GM12878 (cell line): ENCODE measurements around the gene FBXL22.

Source experiments
- FOXM1 ChIP-seq: IDR thresholded peaks from 2 replicates; pipeline ENCODE4 v1.6.1; 2012; ENCODE audit warnings: low read depth, mild to moderate bottlenecking, inconsistent platforms, low read length, moderate library complexity
- JUNB ChIP-seq: IDR thresholded peaks from 2 replicates; pipeline ENCODE4 v1.6.1; 2016; ENCODE audit warnings: antibody characterized with exemption, mild to moderate bottlenecking
- ZNF384 ChIP-seq: IDR thresholded peaks from 2 replicates; pipeline ENCODE4 v1.6.1; 2012; ENCODE audit warnings: low read depth, mild to moderate bottlenecking, low read length, improper control_type of control experiment, borderline replicate concordance
- TF ChIP-seq, protein P1 (sequence below): fragments of 450-650 bp; IDR thresholded peaks from 2 replicates; pipeline ENCODE4 v1.6.1; 2016; ENCODE audit warnings: mild to moderate bottlenecking
- TF ChIP-seq, protein P2 (sequence below), 3 experiments: IDR thresholded peaks in 2 of 3; conservative IDR thresholded peaks in 1 of 3; 2 replicates each; pipeline ENCODE4 v1.5.1; 2011; ENCODE audit warnings: low read depth in 3 of 3, low read length in 3 of 3, mild to moderate bottlenecking in 3 of 3, control low read depth in 2 of 3, moderate library complexity in 2 of 3, inconsistent platforms in 1 of 3, mixed read lengths in 1 of 3; ENCODE audit not compliant: control insufficient read depth in 2 of 3, insufficient read depth in 1 of 3; ENCODE audit errors: extremely low read depth in 1 of 3

- TF ChIP-seq FOXM1 (no peak), ZNF384 (no peak), JUNB (no peak)
- TF ChIP-seq, protein P1, sequence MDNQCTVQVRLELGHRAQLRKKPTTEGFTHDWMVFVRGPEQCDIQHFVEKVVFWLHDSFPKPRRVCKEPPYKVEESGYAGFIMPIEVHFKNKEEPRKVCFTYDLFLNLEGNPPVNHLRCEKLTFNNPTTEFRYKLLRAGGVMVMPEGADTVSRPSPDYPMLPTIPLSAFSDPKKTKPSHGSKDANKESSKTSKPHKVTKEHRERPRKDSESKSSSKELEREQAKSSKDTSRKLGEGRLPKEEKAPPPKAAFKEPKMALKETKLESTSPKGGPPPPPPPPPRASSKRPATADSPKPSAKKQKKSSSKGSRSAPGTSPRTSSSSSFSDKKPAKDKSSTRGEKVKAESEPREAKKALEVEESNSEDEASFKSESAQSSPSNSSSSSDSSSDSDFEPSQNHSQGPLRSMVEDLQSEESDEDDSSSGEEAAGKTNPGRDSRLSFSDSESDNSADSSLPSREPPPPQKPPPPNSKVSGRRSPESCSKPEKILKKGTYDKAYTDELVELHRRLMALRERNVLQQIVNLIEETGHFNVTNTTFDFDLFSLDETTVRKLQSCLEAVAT, result no peak
- TF ChIP-seq, protein P2, sequence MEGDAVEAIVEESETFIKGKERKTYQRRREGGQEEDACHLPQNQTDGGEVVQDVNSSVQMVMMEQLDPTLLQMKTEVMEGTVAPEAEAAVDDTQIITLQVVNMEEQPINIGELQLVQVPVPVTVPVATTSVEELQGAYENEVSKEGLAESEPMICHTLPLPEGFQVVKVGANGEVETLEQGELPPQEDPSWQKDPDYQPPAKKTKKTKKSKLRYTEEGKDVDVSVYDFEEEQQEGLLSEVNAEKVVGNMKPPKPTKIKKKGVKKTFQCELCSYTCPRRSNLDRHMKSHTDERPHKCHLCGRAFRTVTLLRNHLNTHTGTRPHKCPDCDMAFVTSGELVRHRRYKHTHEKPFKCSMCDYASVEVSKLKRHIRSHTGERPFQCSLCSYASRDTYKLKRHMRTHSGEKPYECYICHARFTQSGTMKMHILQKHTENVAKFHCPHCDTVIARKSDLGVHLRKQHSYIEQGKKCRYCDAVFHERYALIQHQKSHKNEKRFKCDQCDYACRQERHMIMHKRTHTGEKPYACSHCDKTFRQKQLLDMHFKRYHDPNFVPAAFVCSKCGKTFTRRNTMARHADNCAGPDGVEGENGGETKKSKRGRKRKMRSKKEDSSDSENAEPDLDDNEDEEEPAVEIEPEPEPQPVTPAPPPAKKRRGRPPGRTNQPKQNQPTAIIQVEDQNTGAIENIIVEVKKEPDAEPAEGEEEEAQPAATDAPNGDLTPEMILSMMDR (IDR thresholded peaks at IDR 0.05 in 2 of 3, conservative IDR thresholded peaks at IDR 0.05 in 1 of 3; ENCODE audit: control insufficient read depth in 2 of 3, extremely low read depth in 1 of 3, insufficient read depth in 1 of 3, low read depth in 3 of 3, low read length in 3 of 3), result no peak
These were observed 18.7 kb downstream of the FBXL22 start for GRCh38 chr15:63615935-63616334.
